RWPE2 (cell line): ENCODE measurements around the gene OR6K2.

ENCODE experiments used
- ATAC-seq: fragments of 200-7000 bp; cut with Tn5 transposase; 3 replicates; pipeline ENCODE4 v1.9.1; 2021; ENCODE audit warnings: low read depth
- DNase-seq: peaks from one replicate; pipeline ENCODE4 v3.0.0-alpha.2; 2020; ENCODE audit warnings: low spot score
- H3K27ac ChIP-seq: fragments of 450-650 bp; 2 replicates; pipeline ENCODE4 v1.5.1; 2017; ENCODE audit warnings: mild to moderate bottlenecking; ENCODE audit not compliant: poor library complexity, severe bottlenecking
- H3K27me3 ChIP-seq: fragments of 250-450 bp; sonication (Bioruptor Pico); 2 replicates; pipeline ENCODE4 v1.5.1; 2021; ENCODE audit warnings: mild to moderate bottlenecking, moderate library complexity; ENCODE audit not compliant: insufficient read depth, poor library complexity, severe bottlenecking
- H3K36me3 ChIP-seq: fragments of 250-450 bp; sonication (Bioruptor Pico); 2 replicates; pipeline ENCODE4 v1.5.1; 2020; ENCODE audit warnings: low read depth, mild to moderate bottlenecking, moderate library complexity
- H3K4me1 ChIP-seq: fragments of 250-450 bp; sonication (Bioruptor Pico); 2 replicates; pipeline ENCODE4 v1.5.1; 2021; ENCODE audit warnings: mild to moderate bottlenecking, moderate library complexity; ENCODE audit not compliant: insufficient read depth, poor library complexity, severe bottlenecking
- H3K4me3 ChIP-seq: fragments of 250-450 bp; sonication (Bioruptor Pico); 2 replicates; pipeline ENCODE4 v1.5.1; 2021; ENCODE audit warnings: mild to moderate bottlenecking, moderate library complexity; ENCODE audit not compliant: severe bottlenecking
- H3K9me3 ChIP-seq: fragments of 250-450 bp; sonication (Bioruptor Pico); 2 replicates; pipeline ENCODE4 v1.5.1; 2021; ENCODE audit warnings: mild to moderate bottlenecking, moderate library complexity; ENCODE audit not compliant: severe bottlenecking
- TF ChIP-seq, protein P1 (sequence below): fragments of 450-650 bp; IDR thresholded peaks from one replicate; pipeline ENCODE4 v1.5.1; 2017; ENCODE audit warnings: mild to moderate bottlenecking, moderate library complexity; ENCODE audit not compliant: poor library complexity, severe bottlenecking

OR6K2 gene

DNA sequence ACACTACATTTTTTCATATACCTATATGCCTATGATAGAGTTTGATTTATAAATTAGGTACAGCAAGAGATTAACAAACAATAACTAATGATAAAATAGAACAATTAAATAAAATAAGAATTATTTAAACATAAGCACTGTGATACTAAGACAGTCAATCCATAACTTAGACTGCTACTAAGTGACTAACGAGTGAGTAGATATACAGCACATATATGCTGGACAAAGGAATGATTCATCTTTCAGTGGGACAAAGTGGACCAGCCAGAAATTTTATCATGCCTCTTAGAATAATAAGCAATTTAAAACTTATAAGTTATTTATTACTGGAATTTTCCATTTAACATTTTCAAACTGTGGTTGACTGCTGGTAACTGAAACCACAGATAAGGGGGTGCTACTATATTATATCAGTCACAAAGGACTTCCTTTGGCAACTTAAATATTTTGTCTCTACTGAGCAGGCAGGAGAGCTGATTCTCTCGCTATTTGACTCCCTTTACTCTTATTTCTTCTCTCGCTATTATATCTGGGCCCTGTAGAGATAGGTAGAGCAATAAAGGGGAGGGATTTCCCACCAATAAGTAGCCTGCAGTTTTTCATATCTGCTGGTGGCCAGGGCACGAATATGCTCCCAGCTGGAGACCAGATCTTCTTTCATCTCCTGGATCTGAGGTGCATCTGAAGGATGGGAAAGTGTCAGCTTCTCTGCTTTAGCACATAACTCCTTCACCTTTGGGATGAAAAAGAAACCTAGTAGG is 24.7 kb downstream of the OR6K2 start:
- TF ChIP-seq, protein P1, sequence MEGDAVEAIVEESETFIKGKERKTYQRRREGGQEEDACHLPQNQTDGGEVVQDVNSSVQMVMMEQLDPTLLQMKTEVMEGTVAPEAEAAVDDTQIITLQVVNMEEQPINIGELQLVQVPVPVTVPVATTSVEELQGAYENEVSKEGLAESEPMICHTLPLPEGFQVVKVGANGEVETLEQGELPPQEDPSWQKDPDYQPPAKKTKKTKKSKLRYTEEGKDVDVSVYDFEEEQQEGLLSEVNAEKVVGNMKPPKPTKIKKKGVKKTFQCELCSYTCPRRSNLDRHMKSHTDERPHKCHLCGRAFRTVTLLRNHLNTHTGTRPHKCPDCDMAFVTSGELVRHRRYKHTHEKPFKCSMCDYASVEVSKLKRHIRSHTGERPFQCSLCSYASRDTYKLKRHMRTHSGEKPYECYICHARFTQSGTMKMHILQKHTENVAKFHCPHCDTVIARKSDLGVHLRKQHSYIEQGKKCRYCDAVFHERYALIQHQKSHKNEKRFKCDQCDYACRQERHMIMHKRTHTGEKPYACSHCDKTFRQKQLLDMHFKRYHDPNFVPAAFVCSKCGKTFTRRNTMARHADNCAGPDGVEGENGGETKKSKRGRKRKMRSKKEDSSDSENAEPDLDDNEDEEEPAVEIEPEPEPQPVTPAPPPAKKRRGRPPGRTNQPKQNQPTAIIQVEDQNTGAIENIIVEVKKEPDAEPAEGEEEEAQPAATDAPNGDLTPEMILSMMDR = no peak
- no peak overlapping the region for H3K4me3 ChIP-seq
- H3K36me3 ChIP-seq = no peaks in the 10 kb centered on the region
- ATAC-seq (no peak), DNase-seq (no peak)
- H3K9me3 ChIP-seq = no peaks in the 10 kb centered on the region
- H3K4me1 ChIP-seq = no peaks in the 10 kb centered on the region
- no peak overlapping the region for H3K27ac ChIP-seq
- peaks cover 7% of the 10 kb centered on the region for H3K27me3 ChIP-seq

DNA sequence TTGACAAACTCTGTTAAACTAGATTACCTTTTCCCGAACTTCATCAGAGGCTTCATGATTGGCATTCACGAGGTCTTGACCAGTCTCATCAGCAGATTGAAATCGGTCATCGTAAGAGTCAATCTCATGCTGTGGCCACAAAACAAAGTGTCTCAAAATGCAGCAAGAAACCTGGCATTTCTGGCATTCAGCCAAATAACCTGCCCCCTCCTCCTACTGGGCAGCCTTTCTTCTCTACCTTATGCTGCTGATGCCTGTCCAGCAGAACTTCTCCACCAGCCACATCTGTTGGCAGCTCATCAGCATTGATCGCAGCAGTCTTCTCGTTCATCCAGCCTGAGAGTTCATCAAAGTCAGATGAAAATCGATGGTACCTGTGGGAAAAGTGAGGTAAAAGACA is 26.1 kb downstream of the OR6K2 start:
- Histone ChIP-seq H3K27me3 (peaks cover 7% of the 10 kb centered on the region), H3K27ac (no peak overlapping the region)
- DNase-seq = no peak

DNA sequence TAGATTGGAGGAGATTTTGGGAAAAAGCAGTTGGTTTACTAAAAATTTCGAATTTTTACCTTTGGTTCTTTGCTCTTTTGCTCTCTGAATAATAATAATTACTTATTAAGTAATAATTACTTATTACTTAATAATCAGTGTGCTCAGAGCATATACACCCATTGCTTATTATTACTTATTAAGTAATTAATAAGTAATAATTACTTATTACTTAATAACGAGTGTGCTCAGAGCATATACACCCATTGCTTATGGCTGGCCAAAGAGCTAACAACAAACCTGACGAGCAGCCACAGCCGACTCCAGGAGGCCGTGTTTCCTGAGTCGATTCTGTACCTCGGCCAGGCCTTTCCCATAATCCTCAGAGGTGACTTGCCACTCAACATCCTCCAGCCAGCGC is 34.4 kb downstream of the OR6K2 start:
- TF ChIP-seq, protein P1 = no peak
- H3K27me3 ChIP-seq = peaks cover 3% of the 10 kb centered on the region
- DNase-seq (no peak), ATAC-seq (no peak)
- H3K4me3 ChIP-seq = no peak overlapping the region
- no peaks in the 10 kb centered on the region for H3K36me3 ChIP-seq
- H3K9me3 ChIP-seq = no peaks in the 10 kb centered on the region
- no peak overlapping the region for H3K27ac ChIP-seq
- H3K4me1 ChIP-seq = no peaks in the 10 kb centered on the region

More for the DNA sequence above, 26.1 kb downstream of the OR6K2 start:
- TF ChIP-seq, protein P1 = no peak
- Histone ChIP-seq H3K9me3 (no peaks in the 10 kb centered on the region), H3K4me1 (no peaks in the 10 kb centered on the region), H3K4me3 (no peak overlapping the region), H3K36me3 (no peaks in the 10 kb centered on the region)
- no peak for ATAC-seq

DNA sequence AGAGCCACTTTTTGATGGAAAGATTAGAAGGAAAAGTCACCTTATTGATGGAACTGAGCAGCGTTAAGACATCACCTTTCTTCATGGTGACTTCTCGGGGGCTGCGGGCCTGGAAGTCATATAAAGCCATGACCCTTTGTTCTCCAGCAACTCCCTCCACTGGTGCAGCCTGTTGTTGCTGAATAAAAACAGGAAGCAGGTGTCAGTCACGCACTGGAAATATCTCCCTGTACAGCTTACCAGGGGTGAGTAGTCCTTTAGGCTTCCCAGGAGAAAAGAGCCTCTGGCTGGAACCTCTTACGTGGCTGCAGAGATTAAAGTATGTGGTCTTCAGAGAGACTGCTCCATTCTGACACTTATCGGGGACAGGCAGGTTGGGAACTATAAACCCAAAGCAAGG is 45.9 kb downstream of the OR6K2 start:
- no peak overlapping the region for H3K27ac ChIP-seq
- ATAC-seq (no peak), DNase-seq (no peak)
- no peaks in the 10 kb centered on the region for H3K36me3 ChIP-seq
- peaks cover 5% of the 10 kb centered on the region for H3K27me3 ChIP-seq
- no peak overlapping the region for H3K4me3 ChIP-seq
- H3K4me1 ChIP-seq = no peaks in the 10 kb centered on the region
- H3K9me3 ChIP-seq = no peaks in the 10 kb centered on the region
- TF ChIP-seq, protein P1 = no peak

DNA sequence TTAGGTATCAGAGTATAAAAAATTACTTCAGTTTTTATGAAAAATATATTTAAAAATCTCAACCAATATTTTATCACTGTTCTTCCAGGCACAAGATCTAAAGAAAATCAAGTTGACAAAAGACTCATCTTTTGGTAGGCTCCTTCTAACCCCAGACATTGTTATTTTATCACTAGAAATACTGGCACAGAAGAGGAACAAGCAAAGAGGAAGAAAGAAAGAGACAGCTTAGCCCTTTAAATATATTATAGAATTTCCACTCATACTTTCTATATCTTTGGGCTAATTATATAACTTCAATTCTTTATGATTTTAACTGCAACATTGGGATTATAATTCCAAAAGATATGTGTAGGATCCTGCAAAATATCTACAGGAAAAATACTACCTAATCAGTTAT is 46.4 kb downstream of the OR6K2 start:
- peaks cover 5% of the 10 kb centered on the region for H3K27me3 ChIP-seq
- H3K4me1 ChIP-seq = no peaks in the 10 kb centered on the region
- no peak for DNase-seq
- no peak for ATAC-seq
- H3K4me3 ChIP-seq = no peak overlapping the region
- H3K36me3 ChIP-seq = no peaks in the 10 kb centered on the region
- no peaks in the 10 kb centered on the region for H3K9me3 ChIP-seq
- TF ChIP-seq, protein P1 = no peak
- H3K27ac ChIP-seq = no peak overlapping the region
